Lung (tissue), 12 donors: ENCODE data around the gene VAPA. TPM values are rescaled to one million over a fixed set of nuclear protein-coding genes. Genes with fewer than 3 reads are reported as not detected.

ENCODE experiments used
- ATAC-seq: fragments of 200-7000 bp; cut with Tn5 transposase; one replicate; pipeline ENCODE4 v1.9.1; 2020; ENCODE audit warnings: moderate number of reproducible peaks; ENCODE audit not compliant: insufficient read depth, low FRiP score
- DNase-seq, 3 donors: peaks; one replicate each; pipeline ENCODE4 v3.0.0-alpha.2; 2013 to 2017
- H3K27ac ChIP-seq, 2 donors: one replicate each; pipeline ENCODE4 v1.5.1; 2013; ENCODE audit warnings: mild to moderate bottlenecking in 2 of 2, moderate library complexity in 2 of 2, control low read depth in 1 of 2, inconsistent platforms in 1 of 2, low read depth in 1 of 2, low read length in 1 of 2
- H3K27me3 ChIP-seq, 3 donors: one replicate each; pipeline ENCODE4 v1.5.1; 2013; ENCODE audit warnings: low read length in 2 of 3; ENCODE audit not compliant: control insufficient read depth in 3 of 3, insufficient read depth in 3 of 3
- H3K36me3 ChIP-seq, 4 donors: one replicate each; pipeline ENCODE4 v1.5.1; 2013; ENCODE audit warnings: low read length in 4 of 4, mild to moderate bottlenecking in 1 of 4, moderate library complexity in 1 of 4; ENCODE audit not compliant: control insufficient read depth in 4 of 4, insufficient read depth in 4 of 4
- H3K4me1 ChIP-seq, 5 donors: one replicate each; pipeline ENCODE4 v1.5.1; 2013; ENCODE audit warnings: low read length in 5 of 5, mild to moderate bottlenecking in 2 of 5, moderate library complexity in 1 of 5; ENCODE audit not compliant: control insufficient read depth in 5 of 5, insufficient read depth in 5 of 5
- H3K4me3 ChIP-seq: one replicate; pipeline ENCODE4 v1.5.1; 2013; ENCODE audit warnings: mild to moderate bottlenecking, control low read depth, moderate library complexity
- H3K9ac ChIP-seq, 2 donors: one replicate each; pipeline ENCODE4 v1.5.1; 2013; ENCODE audit warnings: low read length in 2 of 2, control low read depth in 1 of 2; ENCODE audit not compliant: insufficient read depth in 1 of 2
- H3K9me3 ChIP-seq, 4 donors: one replicate each; pipeline ENCODE4 v1.5.1; 2013; ENCODE audit warnings: low read length in 3 of 4, mild to moderate bottlenecking in 1 of 4, moderate library complexity in 1 of 4; ENCODE audit not compliant: control insufficient read depth in 4 of 4, insufficient read depth in 3 of 4
- CTCF ChIP-seq: IDR thresholded peaks from 2 replicates; pipeline ENCODE4 v1.5.1; 2012; ENCODE audit warnings: mild to moderate bottlenecking; ENCODE audit errors: control extremely low read depth, extremely low read depth
- WGBS, 2 donors: extraction: QIAGEN DNeasy Blood & Tissue Kit; methylation state at CpG; one replicate each; pipeline ENCODE4 v1.1.7; 2013; 5-methylcytosine and 5-hydroxymethylcytosine counted together
- polyA plus RNA-seq, 2 donors: library from polyadenylated mRNA; stranded (reverse); fragments of 200-250 nt; gene quantifications; one replicate each; pipeline ENCODE4 v1.2.1, GENCODE V29; 2013
- total RNA-seq, 2 donors: library from RNA; depleted of rRNA in 1 of 2; stranded (reverse); fragments of >200 nt in 1 of 2; gene quantifications; one replicate each; pipeline ENCODE4 v1.2.1, GENCODE V29; 2014 to 2021
- donor health status: control.
- donor health status: control.
- donor health status: Bipolar disorder and iron deficiency.
- donor health status: healthy.
- donor health status: DM: yes; HTN: yes; CAD: no.

Gene VAPA
- total and polyA plus RNA-seq, 4 donors, result 143 to 351 (median 248) TPM

GRCh38 chr18:9949861-9950260 lies 36.0 kb downstream of the VAPA start:
- ATAC-seq, result no peak
- Histone ChIP-seq H3K4me3 (no peak overlapping the region), H3K27ac (no peak overlapping the region), H3K36me3 (peaks cover 10 to 29% (median 20%) of the 10 kb centered on the region in 4 donors), H3K4me1 (peaks cover 0 to 4% (median 0%) of the 10 kb centered on the region in 5 donors), H3K27me3 (no peaks in the 10 kb centered on the region), H3K9me3 (no peaks in the 10 kb centered on the region), H3K9ac (no peak overlapping the region)
- no peak for TF ChIP-seq CTCF
- DNase-seq, result no peak
- 67 to 70% methylated on average over 5 of the region's 5 CpGs for WGBS, 2 donors

- Histone ChIP-seq H3K36me3 (peaks cover 10 to 29% (median 19%) of the 10 kb centered on the region in 4 donors), H3K9me3 (no peaks in the 10 kb centered on the region), H3K27ac (peak overlapping the region; percentile 2 to 67), H3K27me3 (no peaks in the 10 kb centered on the region), H3K4me1 (peaks cover 0 to 4% (median 0%) of the 10 kb centered on the region in 5 donors), H3K9ac (no peak overlapping the region), H3K4me3 (no peak overlapping the region)
- WGBS, 2 donors, result 33 to 60% methylated on average over 3 of the region's 3 CpGs
- TF ChIP-seq CTCF, result no peak
- peak in 1 of 3 donors; percentile 44 for DNase-seq
- no peak for ATAC-seq
These were observed 36.6 kb downstream of the VAPA start for GRCh38 chr18:9950289-9951016.

GRCh38 chr18:9951022-9951859 lies 37.4 kb downstream of the VAPA start:
- WGBS, 2 donors, result 79 to 80% methylated on average over 9 of the region's 9 CpGs

More at GRCh38 chr18:9951022-9951859, 37.4 kb downstream of the VAPA start:
- Histone ChIP-seq H3K9ac (no peak overlapping the region), H3K4me3 (no peak overlapping the region), H3K9me3 (no peaks in the 10 kb centered on the region), H3K36me3 (peaks cover 9 to 25% (median 16%) of the 10 kb centered on the region in 4 donors), H3K27ac (peak overlapping the region in 1 of 2 donors; percentile 14), H3K27me3 (no peaks in the 10 kb centered on the region), H3K4me1 (peaks cover 0 to 4% (median 0%) of the 10 kb centered on the region in 5 donors)
- TF ChIP-seq CTCF, result peak; percentile 20
- no peak for ATAC-seq
- peak; percentile 62 to 85 (median 80) for DNase-seq
